Measurements from ENCODE around the gene ZNF785.

ZNF785 gene

GRCh38 chr16:30581457-30581856, 4.0 kb downstream of the ZNF785 start:
- no peak for ATAC-seq (ENCODE audit: insufficient read depth, low read depth)
- peaks cover 82% of the 10 kb centered on the region for H3K79me2 ChIP-seq (ENCODE audit: insufficient read depth, low read length)
- H3K4me2 ChIP-seq (ENCODE audit: insufficient read depth, low read length) = peak overlapping the region; percentile 40; the same call in 1 of the 2 replicates

GRCh38 chr16:30574678-30575077, 10.8 kb downstream of the ZNF785 start:
- H2AFZ ChIP-seq (ENCODE audit: low read depth, low read length) = no peak overlapping the region
- no peaks in the 10 kb centered on the region for H3K9me3 ChIP-seq (ENCODE audit: insufficient read depth, low read length, severe bottlenecking)
- H3K27ac ChIP-seq (ENCODE audit: low read length) = no peak overlapping the region
- H3K36me3 ChIP-seq (ENCODE audit: insufficient read depth, low read length) = peaks cover 35% of the 10 kb centered on the region
- no peak for ATAC-seq (ENCODE audit: insufficient read depth, low read depth)
- H4K20me1 ChIP-seq (ENCODE audit: insufficient read depth, low read length) = no peaks in the 10 kb centered on the region
- no peak overlapping the region for H3K9ac ChIP-seq (ENCODE audit: low read depth, low read length)
- H3K4me3 ChIP-seq (ENCODE audit: low read depth in 1 of 2, low read length in 2 of 2) = no peak overlapping the region
- no peak for DNase-seq
- no peaks in the 10 kb centered on the region for H3K27me3 ChIP-seq (ENCODE audit: insufficient read depth, low read length, poor library complexity)
- no peak for TF ChIP-seq EZH2 (IDR thresholded peaks at IDR 0.05; ENCODE audit: borderline replicate concordance, low read depth, low read length, severe bottlenecking)
- TF ChIP-seq CTCF (IDR thresholded peaks at IDR 0.05; ENCODE audit: borderline replicate concordance, extremely low read depth, low read length, poor library complexity, severe bottlenecking) = no peak
- peaks cover 83% of the 10 kb centered on the region for H3K79me2 ChIP-seq (ENCODE audit: insufficient read depth, low read length)
- H3K4me2 ChIP-seq (ENCODE audit: insufficient read depth, low read length) = peak overlapping the region; percentile 40
- peaks cover 47% of the 10 kb centered on the region for H3K4me1 ChIP-seq (ENCODE audit: insufficient read depth, low read length)

More at GRCh38 chr16:30581457-30581856, 4.0 kb downstream of the ZNF785 start:
- TF ChIP-seq CTCF (IDR thresholded peaks at IDR 0.05; ENCODE audit: borderline replicate concordance, extremely low read depth, low read length, poor library complexity, severe bottlenecking) (no peak), EZH2 (IDR thresholded peaks at IDR 0.05; ENCODE audit: borderline replicate concordance, low read depth, low read length, severe bottlenecking) (no peak)
- Histone ChIP-seq H3K4me3 (ENCODE audit: low read depth in 1 of 2, low read length in 2 of 2) (no peak overlapping the region), H3K36me3 (ENCODE audit: insufficient read depth, low read length) (peaks cover 59% of the 10 kb centered on the region), H3K4me1 (ENCODE audit: insufficient read depth, low read length) (peaks cover 46% of the 10 kb centered on the region), H3K27me3 (ENCODE audit: insufficient read depth, low read length, poor library complexity) (no peaks in the 10 kb centered on the region), H3K9me3 (ENCODE audit: insufficient read depth, low read length, severe bottlenecking) (no peaks in the 10 kb centered on the region), H4K20me1 (ENCODE audit: insufficient read depth, low read length) (peaks cover 4% of the 10 kb centered on the region; the same call in 1 of the 2 replicates), H2AFZ (ENCODE audit: low read depth, low read length) (no peak overlapping the region), H3K9ac (ENCODE audit: low read depth, low read length) (no peak overlapping the region), H3K27ac (ENCODE audit: low read length) (no peak overlapping the region)
- no peak for DNase-seq

GRCh38 chr16:30571445-30572322, 13.8 kb downstream of the ZNF785 start, which contains the start of gene ZNF688:
Gene ZNF688 (minus strand): TSS chr16:30571714. CDS start chr16:30571629, 85 bp downstream.
- H3K4me3 ChIP-seq (ENCODE audit: low read depth in 1 of 2, low read length in 2 of 2) = peak within 1 kb of the TSS; percentile 71 to 92
- H3K27me3 ChIP-seq (ENCODE audit: insufficient read depth, low read length, poor library complexity) = no peaks in the 10 kb centered on the region
- H3K4me2 ChIP-seq (ENCODE audit: insufficient read depth, low read length) = peak within 1 kb of the TSS; percentile 78
- peak within 1 kb of the TSS; percentile 83 for H2AFZ ChIP-seq (ENCODE audit: low read depth, low read length)
- peak within 1 kb of the TSS; percentile 96 for H3K27ac ChIP-seq (ENCODE audit: low read length)
- no peaks in the 10 kb centered on the region for H3K9me3 ChIP-seq (ENCODE audit: insufficient read depth, low read length, severe bottlenecking)
- TF ChIP-seq EZH2 (IDR thresholded peaks at IDR 0.05; ENCODE audit: borderline replicate concordance, low read depth, low read length, severe bottlenecking) (no peak), CTCF (IDR thresholded peaks at IDR 0.05; ENCODE audit: borderline replicate concordance, extremely low read depth, low read length, poor library complexity, severe bottlenecking) (no peak)
- H3K79me2 ChIP-seq (ENCODE audit: insufficient read depth, low read length) = peaks cover 59% of the 10 kb centered on the region
- no peaks in the 10 kb centered on the region for H4K20me1 ChIP-seq (ENCODE audit: insufficient read depth, low read length)
- H3K9ac ChIP-seq (ENCODE audit: low read depth, low read length) = peak within 1 kb of the TSS; percentile 94
- H3K36me3 ChIP-seq (ENCODE audit: insufficient read depth, low read length) = peaks cover 16% of the 10 kb centered on the region
- peaks cover 68% of the 10 kb centered on the region for H3K4me1 ChIP-seq (ENCODE audit: insufficient read depth, low read length)
- DNase-seq (peak; percentile 99), ATAC-seq (ENCODE audit: insufficient read depth, low read depth) (peak; percentile 90)
